H1 (cell line): Measurements from ENCODE around the gene MAGI3. TPM values are rescaled to one million over a fixed set of nuclear protein-coding genes. Genes with fewer than 3 reads are reported as not detected.

ENCODE experiments used
- NRF1 ChIP-seq: IDR thresholded peaks from 2 replicates; pipeline ENCODE4 v1.6.1; 2011; ENCODE audit warnings: mild to moderate bottlenecking, low read depth, low read length, improper control_type of control experiment
- SIX5 ChIP-seq: IDR thresholded peaks from 2 replicates; pipeline ENCODE4 v1.6.1; 2011; ENCODE audit warnings: mild to moderate bottlenecking, low read depth, low read length
- polyA plus RNA-seq, 7 experiments: library from polyadenylated mRNA; depleted of rRNA in 3 of 7; stranded (reverse) in 5 of 7; unstranded in 2 of 7; fragments of >200 nt in 5 of 7; fragments of 200-250 nt in 2 of 7; gene quantifications; 1 replicate in 5 of 7; 2 replicates in 1 of 7; 4 replicates in 1 of 7; pipeline versions ENCODE4 v1.2.1 to v1.2.3, GENCODE V29; 2011 to 2013; ENCODE audit warnings: missing spikeins in 2 of 7, mixed read lengths in 2 of 7
- total RNA-seq: library from RNA; stranded (reverse); fragmentation: NEBNext Ultra II Directional; extraction: Animal tissue kit (Norgen Biotek cat#: 25700); gene quantifications from 2 replicates; pipeline ENCODE4 v1.2.1, GENCODE V29; 2021
- TF ChIP-seq, protein P1 (sequence below): fragments of 300-600 bp; sonication (generic); IDR thresholded peaks from 2 replicates; pipeline ENCODE4 v1.7.1; 2012; ENCODE audit warnings: low read length, moderate library complexity, mild to moderate bottlenecking, inconsistent platforms; ENCODE audit not compliant: insufficient replicate concordance

Gene MAGI3
- total and polyA plus RNA-seq, 2 of the 8 experiments (the other 6 are each of a cell fraction or from before 2014, with no cell fraction given): 2.3 to 7.8 TPM

GRCh38 chr1:113437554-113438341 is 47.4 kb downstream of the MAGI3 start (continued):
- TF ChIP-seq, protein P1, sequence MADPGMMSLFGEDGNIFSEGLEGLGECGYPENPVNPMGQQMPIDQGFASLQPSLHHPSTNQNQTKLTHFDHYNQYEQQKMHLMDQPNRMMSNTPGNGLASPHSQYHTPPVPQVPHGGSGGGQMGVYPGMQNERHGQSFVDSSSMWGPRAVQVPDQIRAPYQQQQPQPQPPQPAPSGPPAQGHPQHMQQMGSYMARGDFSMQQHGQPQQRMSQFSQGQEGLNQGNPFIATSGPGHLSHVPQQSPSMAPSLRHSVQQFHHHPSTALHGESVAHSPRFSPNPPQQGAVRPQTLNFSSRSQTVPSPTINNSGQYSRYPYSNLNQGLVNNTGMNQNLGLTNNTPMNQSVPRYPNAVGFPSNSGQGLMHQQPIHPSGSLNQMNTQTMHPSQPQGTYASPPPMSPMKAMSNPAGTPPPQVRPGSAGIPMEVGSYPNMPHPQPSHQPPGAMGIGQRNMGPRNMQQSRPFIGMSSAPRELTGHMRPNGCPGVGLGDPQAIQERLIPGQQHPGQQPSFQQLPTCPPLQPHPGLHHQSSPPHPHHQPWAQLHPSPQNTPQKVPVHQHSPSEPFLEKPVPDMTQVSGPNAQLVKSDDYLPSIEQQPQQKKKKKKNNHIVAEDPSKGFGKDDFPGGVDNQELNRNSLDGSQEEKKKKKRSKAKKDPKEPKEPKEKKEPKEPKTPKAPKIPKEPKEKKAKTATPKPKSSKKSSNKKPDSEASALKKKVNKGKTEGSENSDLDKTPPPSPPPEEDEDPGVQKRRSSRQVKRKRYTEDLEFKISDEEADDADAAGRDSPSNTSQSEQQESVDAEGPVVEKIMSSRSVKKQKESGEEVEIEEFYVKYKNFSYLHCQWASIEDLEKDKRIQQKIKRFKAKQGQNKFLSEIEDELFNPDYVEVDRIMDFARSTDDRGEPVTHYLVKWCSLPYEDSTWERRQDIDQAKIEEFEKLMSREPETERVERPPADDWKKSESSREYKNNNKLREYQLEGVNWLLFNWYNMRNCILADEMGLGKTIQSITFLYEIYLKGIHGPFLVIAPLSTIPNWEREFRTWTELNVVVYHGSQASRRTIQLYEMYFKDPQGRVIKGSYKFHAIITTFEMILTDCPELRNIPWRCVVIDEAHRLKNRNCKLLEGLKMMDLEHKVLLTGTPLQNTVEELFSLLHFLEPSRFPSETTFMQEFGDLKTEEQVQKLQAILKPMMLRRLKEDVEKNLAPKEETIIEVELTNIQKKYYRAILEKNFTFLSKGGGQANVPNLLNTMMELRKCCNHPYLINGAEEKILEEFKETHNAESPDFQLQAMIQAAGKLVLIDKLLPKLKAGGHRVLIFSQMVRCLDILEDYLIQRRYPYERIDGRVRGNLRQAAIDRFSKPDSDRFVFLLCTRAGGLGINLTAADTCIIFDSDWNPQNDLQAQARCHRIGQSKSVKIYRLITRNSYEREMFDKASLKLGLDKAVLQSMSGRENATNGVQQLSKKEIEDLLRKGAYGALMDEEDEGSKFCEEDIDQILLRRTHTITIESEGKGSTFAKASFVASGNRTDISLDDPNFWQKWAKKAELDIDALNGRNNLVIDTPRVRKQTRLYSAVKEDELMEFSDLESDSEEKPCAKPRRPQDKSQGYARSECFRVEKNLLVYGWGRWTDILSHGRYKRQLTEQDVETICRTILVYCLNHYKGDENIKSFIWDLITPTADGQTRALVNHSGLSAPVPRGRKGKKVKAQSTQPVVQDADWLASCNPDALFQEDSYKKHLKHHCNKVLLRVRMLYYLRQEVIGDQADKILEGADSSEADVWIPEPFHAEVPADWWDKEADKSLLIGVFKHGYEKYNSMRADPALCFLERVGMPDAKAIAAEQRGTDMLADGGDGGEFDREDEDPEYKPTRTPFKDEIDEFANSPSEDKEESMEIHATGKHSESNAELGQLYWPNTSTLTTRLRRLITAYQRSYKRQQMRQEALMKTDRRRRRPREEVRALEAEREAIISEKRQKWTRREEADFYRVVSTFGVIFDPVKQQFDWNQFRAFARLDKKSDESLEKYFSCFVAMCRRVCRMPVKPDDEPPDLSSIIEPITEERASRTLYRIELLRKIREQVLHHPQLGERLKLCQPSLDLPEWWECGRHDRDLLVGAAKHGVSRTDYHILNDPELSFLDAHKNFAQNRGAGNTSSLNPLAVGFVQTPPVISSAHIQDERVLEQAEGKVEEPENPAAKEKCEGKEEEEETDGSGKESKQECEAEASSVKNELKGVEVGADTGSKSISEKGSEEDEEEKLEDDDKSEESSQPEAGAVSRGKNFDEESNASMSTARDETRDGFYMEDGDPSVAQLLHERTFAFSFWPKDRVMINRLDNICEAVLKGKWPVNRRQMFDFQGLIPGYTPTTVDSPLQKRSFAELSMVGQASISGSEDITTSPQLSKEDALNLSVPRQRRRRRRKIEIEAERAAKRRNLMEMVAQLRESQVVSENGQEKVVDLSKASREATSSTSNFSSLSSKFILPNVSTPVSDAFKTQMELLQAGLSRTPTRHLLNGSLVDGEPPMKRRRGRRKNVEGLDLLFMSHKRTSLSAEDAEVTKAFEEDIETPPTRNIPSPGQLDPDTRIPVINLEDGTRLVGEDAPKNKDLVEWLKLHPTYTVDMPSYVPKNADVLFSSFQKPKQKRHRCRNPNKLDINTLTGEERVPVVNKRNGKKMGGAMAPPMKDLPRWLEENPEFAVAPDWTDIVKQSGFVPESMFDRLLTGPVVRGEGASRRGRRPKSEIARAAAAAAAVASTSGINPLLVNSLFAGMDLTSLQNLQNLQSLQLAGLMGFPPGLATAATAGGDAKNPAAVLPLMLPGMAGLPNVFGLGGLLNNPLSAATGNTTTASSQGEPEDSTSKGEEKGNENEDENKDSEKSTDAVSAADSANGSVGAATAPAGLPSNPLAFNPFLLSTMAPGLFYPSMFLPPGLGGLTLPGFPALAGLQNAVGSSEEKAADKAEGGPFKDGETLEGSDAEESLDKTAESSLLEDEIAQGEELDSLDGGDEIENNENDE: no peak
- TF ChIP-seq SIX5: no peak
- no peak for TF ChIP-seq NRF1
